Activated CD4-positive, alpha-beta T cell treated with anti-CD3 and anti-CD28 coated beads, Interleukin-2, amount 10 ng/mL, durations not matched to agents 7 days and 5 days (primary cell): Measurements from ENCODE around the gene FXR1. TPM values are rescaled to one million over a fixed set of nuclear protein-coding genes. Genes with fewer than 3 reads are reported as not detected.
"Not testable (repeated sequence)": the region's sequence is repeated elsewhere in the genome, so short reads cannot be mapped to it uniquely, and the experiment has no call there.

Experiments
- CTCF ChIA-PET: fragments of 350-600 bp; sonication (Branson Sonifier 250); formaldehyde crosslinking; loops from one replicate; lab custom pipeline; 2021; ENCODE audit warnings: antibody characterized with exemption; lab: Charles Lee
- POLR2A ChIA-PET: fragments of 350-600 bp; sonication (Branson Sonifier 250); formaldehyde crosslinking; loops from one replicate; lab custom pipeline; 2021; ENCODE audit warnings: antibody characterized with exemption; lab: Charles Lee
- DNase-seq: peaks from one replicate; pipeline ENCODE4 v3.0.0-alpha.2; 2020
- H3K27ac Mint-ChIP-seq: one replicate; pipeline ENCODE4 v1.8.0; 2021; ENCODE audit warnings: mild to moderate bottlenecking, moderate library complexity, mixed read lengths
- H3K27me3 Mint-ChIP-seq: one replicate; pipeline ENCODE4 v1.8.0; 2021; ENCODE audit warnings: mixed read lengths
- H3K36me3 Mint-ChIP-seq: one replicate; pipeline ENCODE4 v1.8.0; 2021; ENCODE audit warnings: low read depth, mixed read lengths
- H3K4me1 Mint-ChIP-seq: one replicate; pipeline ENCODE4 v1.8.0; 2021; ENCODE audit warnings: mixed read lengths
- H3K4me3 Mint-ChIP-seq: one replicate; pipeline ENCODE4 v1.8.0; 2021; ENCODE audit warnings: mild to moderate bottlenecking, moderate library complexity, mixed read lengths
- H3K9me3 Mint-ChIP-seq: one replicate; pipeline ENCODE4 v1.8.0; 2021; ENCODE audit warnings: mixed read lengths
- total RNA-seq, 2 experiments: library from RNA; stranded (reverse); gene quantifications; one replicate each; pipeline ENCODE4 v1.2.3, GENCODE V29; 2021

FXR1 gene
- total RNA-seq, 2 experiments from 2014 or later: 124 to 125 TPM

GRCh38 chr3:180961087-180961486, 48.6 kb downstream of the FXR1 start:
- peaks cover 50% of the 10 kb centered on the region for H3K36me3 Mint-ChIP-seq
- H3K27ac Mint-ChIP-seq: no peak overlapping the region
- no peak overlapping the region for H3K4me3 Mint-ChIP-seq
- peaks cover 5% of the 10 kb centered on the region for H3K4me1 Mint-ChIP-seq
- ChIA-PET CTCF (interaction anchor here (0.6 to 1.7 kb wide), 3 partner anchors 9 to 25 kb away, joined by 3 to 5 read pairs (median 3); no protein-coding TSS in a partner anchor), POLR2A (no interaction called here)
- H3K27me3 Mint-ChIP-seq: no peaks in the 10 kb centered on the region
- no peak for DNase-seq
- H3K9me3 Mint-ChIP-seq: no peaks in the 10 kb centered on the region

- Mint-ChIP-seq H3K4me1 (peaks cover 4% of the 10 kb centered on the region), H3K36me3 (peaks cover 46% of the 10 kb centered on the region), H3K9me3 (no peaks in the 10 kb centered on the region), H3K4me3 (no peak overlapping the region), H3K27me3 (no peaks in the 10 kb centered on the region), H3K27ac (no peak overlapping the region)
- DNase-seq: no peak
- ChIA-PET CTCF (interaction anchor here (0.6 to 1.7 kb wide), 3 partner anchors 9 to 25 kb away, joined by 3 to 5 read pairs (median 3); no protein-coding TSS in a partner anchor), POLR2A (no interaction called here)
These were observed 49.1 kb downstream of the FXR1 start for GRCh38 chr3:180961552-180961951.

- Mint-ChIP-seq H3K27me3 (no peaks in the 10 kb centered on the region), H3K4me3 (no peak overlapping the region), H3K9me3 (no peaks in the 10 kb centered on the region), H3K36me3 (peaks cover 41% of the 10 kb centered on the region), H3K27ac (no peak overlapping the region), H3K4me1 (peaks cover 4% of the 10 kb centered on the region)
- CTCF ChIA-PET: interaction anchor here (0.7 to 1.7 kb wide), 2 partner anchors 13 to 26 kb away, joined by 3 read pairs; no protein-coding TSS in a partner anchor
- DNase-seq: no peak
- POLR2A ChIA-PET: no interaction called here
These were observed 50.1 kb downstream of the FXR1 start for GRCh38 chr3:180962530-180962929.

- Mint-ChIP-seq H3K27me3 (no peaks in the 10 kb centered on the region), H3K36me3 (peaks cover 46% of the 10 kb centered on the region), H3K9me3 (no peaks in the 10 kb centered on the region), H3K27ac (no peak overlapping the region), H3K4me3 (no peak overlapping the region), H3K4me1 (peaks cover 9% of the 10 kb centered on the region)
- no peak for DNase-seq
- ChIA-PET CTCF (no interaction called here), POLR2A (no interaction called here)
These were observed 58.5 kb downstream of the FXR1 start for GRCh38 chr3:180970931-180971330.

- Mint-ChIP-seq H3K4me3 (no peak overlapping the region), H3K27ac (no peak overlapping the region), H3K9me3 (no peaks in the 10 kb centered on the region), H3K27me3 (no peaks in the 10 kb centered on the region), H3K36me3 (peaks cover 51% of the 10 kb centered on the region), H3K4me1 (peaks cover 9% of the 10 kb centered on the region)
- no peak for DNase-seq
- ChIA-PET POLR2A (no interaction called here), CTCF (no interaction called here)
These were observed 61.1 kb downstream of the FXR1 start for GRCh38 chr3:180973543-180973942.

- H3K9me3 Mint-ChIP-seq: no peaks in the 10 kb centered on the region
- no peaks in the 10 kb centered on the region for H3K27me3 Mint-ChIP-seq
- no peak for DNase-seq
- no peak overlapping the region for H3K27ac Mint-ChIP-seq
- H3K4me3 Mint-ChIP-seq: no peak overlapping the region
- peaks cover 9% of the 10 kb centered on the region for H3K4me1 Mint-ChIP-seq
- ChIA-PET POLR2A (no interaction called here), CTCF (interaction anchor here (1.1 kb wide), 1 partner anchor 10 kb away, joined by 4 read pairs; no protein-coding TSS in a partner anchor)
- peaks cover 48% of the 10 kb centered on the region for H3K36me3 Mint-ChIP-seq
These were observed 61.8 kb downstream of the FXR1 start for GRCh38 chr3:180974286-180974685.

- DNase-seq: no peak
- ChIA-PET POLR2A (no interaction called here), CTCF (no interaction called here)
- Mint-ChIP-seq H3K27ac (no peak overlapping the region), H3K4me3 (no peak overlapping the region), H3K36me3 (peaks cover 42% of the 10 kb centered on the region), H3K27me3 (no peaks in the 10 kb centered on the region), H3K9me3 (no peaks in the 10 kb centered on the region), H3K4me1 (peaks cover 6% of the 10 kb centered on the region)
These were observed 65.0 kb downstream of the FXR1 start for GRCh38 chr3:180977498-180977897.

- Mint-ChIP-seq H3K36me3 (peaks cover 42% of the 10 kb centered on the region), H3K9me3 (no peaks in the 10 kb centered on the region), H3K4me3 (no peak overlapping the region), H3K27ac (no peak overlapping the region), H3K27me3 (no peaks in the 10 kb centered on the region), H3K4me1 (no peaks in the 10 kb centered on the region)
- ChIA-PET CTCF (no interaction called here), POLR2A (no interaction called here)
- DNase-seq: no peak
These were observed 67.5 kb downstream of the FXR1 start for GRCh38 chr3:180979961-180980360.

GRCh38 chr3:180980611-180981010, 68.1 kb downstream of the FXR1 start:
- DNase-seq: no peak
- Mint-ChIP-seq H3K27ac (no peak overlapping the region), H3K9me3 (no peaks in the 10 kb centered on the region), H3K36me3 (peaks cover 38% of the 10 kb centered on the region), H3K27me3 (no peaks in the 10 kb centered on the region), H3K4me3 (no peak overlapping the region), H3K4me1 (no peaks in the 10 kb centered on the region)
- ChIA-PET POLR2A (no interaction called here), CTCF (interaction anchor here (1.2 kb wide), 1 partner anchor 19 kb away, joined by 3 read pairs; no protein-coding TSS in a partner anchor)

- POLR2A ChIA-PET: no interaction called here
- CTCF ChIA-PET: interaction anchor here (0.6 kb wide), 1 partner anchor 669 kb away, joined by 3 read pairs; no protein-coding TSS in a partner anchor
- no peak overlapping the region for H3K27ac Mint-ChIP-seq
These were observed 69.4 kb downstream of the FXR1 start for GRCh38 chr3:180981912-180982311.

GRCh38 chr3:180983136-180983535, 70.7 kb downstream of the FXR1 start:
- peaks cover 12% of the 10 kb centered on the region for H3K4me1 Mint-ChIP-seq
- H3K36me3 Mint-ChIP-seq: peaks cover 34% of the 10 kb centered on the region
- H3K4me3 Mint-ChIP-seq: no peak overlapping the region
- no peaks in the 10 kb centered on the region for H3K27me3 Mint-ChIP-seq
- no peak for DNase-seq
- ChIA-PET POLR2A (no interaction called here), CTCF (no interaction called here)
- H3K9me3 Mint-ChIP-seq: no peaks in the 10 kb centered on the region
- no peak overlapping the region for H3K27ac Mint-ChIP-seq

More at GRCh38 chr3:180981912-180982311, 69.4 kb downstream of the FXR1 start:
- H3K36me3 Mint-ChIP-seq: peaks cover 35% of the 10 kb centered on the region
- no peak overlapping the region for H3K4me3 Mint-ChIP-seq
- no peak for DNase-seq
- peaks cover 2% of the 10 kb centered on the region for H3K4me1 Mint-ChIP-seq
- H3K27me3 Mint-ChIP-seq: no peaks in the 10 kb centered on the region
- H3K9me3 Mint-ChIP-seq: no peaks in the 10 kb centered on the region

GRCh38 chr3:180986366-180986765, 73.9 kb downstream of the FXR1 start:
- H3K4me3 Mint-ChIP-seq, H3K27me3 Mint-ChIP-seq, H3K9me3 Mint-ChIP-seq, H3K27ac Mint-ChIP-seq, POLR2A ChIA-PET, CTCF ChIA-PET, DNase-seq: not testable (repeated sequence)
- H3K36me3 Mint-ChIP-seq: peaks cover 28% of the 10 kb centered on the region
- H3K4me1 Mint-ChIP-seq: peaks cover 26% of the 10 kb centered on the region

- Mint-ChIP-seq H3K4me3 (no peak overlapping the region), H3K4me1 (peaks cover 27% of the 10 kb centered on the region)
These were observed 74.9 kb downstream of the FXR1 start for GRCh38 chr3:180987344-180987743.

More at GRCh38 chr3:180987344-180987743, 74.9 kb downstream of the FXR1 start:
- POLR2A ChIA-PET: no interaction called here
- Mint-ChIP-seq H3K27me3 (peaks cover 1% of the 10 kb centered on the region), H3K36me3 (peaks cover 21% of the 10 kb centered on the region), H3K9me3 (no peaks in the 10 kb centered on the region), H3K27ac (no peak overlapping the region)
- CTCF ChIA-PET: no interaction called here
- DNase-seq: no peak
